Endodermal cell (in vitro differentiated cells): Measurements from ENCODE around the gene KLF18. TPM values are rescaled to one million over a fixed set of nuclear protein-coding genes. Genes with fewer than 3 reads are reported as not detected.

Experiments used
- DNase-seq: peaks from one replicate; pipeline ENCODE4 v3.0.0-alpha.2; 2017
- H3K27ac ChIP-seq: 2 replicates; pipeline ENCODE4 v1.5.1; 2013; ENCODE audit warnings: mild to moderate bottlenecking, low read depth, low read length, moderate library complexity
- H3K27me3 ChIP-seq: 2 replicates; pipeline ENCODE4 v1.6.1; 2013; ENCODE audit warnings: mild to moderate bottlenecking, low read length, moderate library complexity; ENCODE audit not compliant: insufficient read depth, control insufficient read depth, poor library complexity, severe bottlenecking
- H3K36me3 ChIP-seq: 2 replicates; pipeline ENCODE4 v1.7.0; 2013; ENCODE audit warnings: mild to moderate bottlenecking, low read length, moderate library complexity; ENCODE audit not compliant: control insufficient read depth, insufficient read depth
- H3K4me1 ChIP-seq: one replicate; pipeline ENCODE4 v1.7.0; 2013; ENCODE audit warnings: low read length; ENCODE audit not compliant: control insufficient read depth, insufficient read depth
- H3K4me3 ChIP-seq: 2 replicates; pipeline ENCODE4 v1.5.1; 2013; ENCODE audit warnings: mild to moderate bottlenecking, low read length, moderate library complexity
- H3K9ac ChIP-seq: 2 replicates; pipeline ENCODE4 v1.6.1; 2013; ENCODE audit warnings: mild to moderate bottlenecking, low read length, moderate library complexity; ENCODE audit not compliant: poor library complexity, severe bottlenecking; ENCODE audit errors: extremely low read depth
- H3K9me3 ChIP-seq: 2 replicates; pipeline ENCODE4 v1.6.1; 2013; ENCODE audit warnings: mild to moderate bottlenecking, low read length, moderate library complexity; ENCODE audit not compliant: control insufficient read depth
- H3K27ac Mint-ChIP-seq: 2 replicates; pipeline ENCODE4 v1.8.0; 2020; ENCODE audit warnings: mixed read lengths
- H3K27me3 Mint-ChIP-seq: 2 replicates; pipeline ENCODE4 v1.8.0; 2021; ENCODE audit warnings: mild to moderate bottlenecking, mixed read lengths; ENCODE audit not compliant: insufficient read depth
- H3K36me3 Mint-ChIP-seq: 2 replicates; pipeline ENCODE4 v1.8.0; 2020; ENCODE audit warnings: low read depth, mixed read lengths
- H3K4me1 Mint-ChIP-seq: 2 replicates; pipeline ENCODE4 v1.8.0; 2020; ENCODE audit warnings: mixed read lengths
- H3K4me3 Mint-ChIP-seq: 2 replicates; pipeline ENCODE4 v1.8.0; 2020; ENCODE audit warnings: mild to moderate bottlenecking, moderate library complexity, mixed read lengths
- H3K9me3 Mint-ChIP-seq: 2 replicates; pipeline ENCODE4 v1.8.0; 2020; ENCODE audit warnings: mild to moderate bottlenecking, mixed read lengths
- CTCF ChIP-seq: fragments of 200-600 bp; sonication (generic); conservative IDR thresholded peaks from 2 replicates; pipeline ENCODE4 v1.5.0; 2021; ENCODE audit warnings: antibody characterized with exemption, mild to moderate bottlenecking
- WGBS, 2 experiments: methylation state at CpG; one replicate each; pipeline versions ENCODE4 v1.1.5 to v1.1.7; 2013; ENCODE audit warnings: missing lambda C conversion rate in 2 of 2, mixed read lengths in 1 of 2; ENCODE audit not compliant: insufficient coverage in 1 of 2, insufficient read length in 1 of 2; 5-methylcytosine and 5-hydroxymethylcytosine counted together
- total RNA-seq, 2 donors: library from RNA; stranded (reverse); fragmentation: NEBNext Ultra II Directional in 1 of 2; extraction: Animal tissue kit (Norgen Biotek cat#: 25700) in 1 of 2; gene quantifications; 2 replicates in 1 of 2; 3 replicates in 1 of 2; pipeline ENCODE4 v1.2.1, GENCODE V29; 2021

KLF18 gene
- total RNA-seq, 2 donors from 2014 or later, result not detected

- 89 to 92% methylated on average over 2 of the region's 2 CpGs for WGBS, 2 experiments
- Mint-ChIP-seq H3K36me3 (no peaks in the 10 kb centered on the region), H3K4me1 (no peaks in the 10 kb centered on the region), H3K27ac (no peak overlapping the region), H3K4me3 (no peak overlapping the region), H3K27me3 (peaks cover 2% of the 10 kb centered on the region), H3K9me3 (peaks cover 2% of the 10 kb centered on the region)
- Histone ChIP-seq H3K9me3 (no peaks in the 10 kb centered on the region), H3K27ac (no peak overlapping the region), H3K4me3 (no peak overlapping the region), H3K4me1 (no peaks in the 10 kb centered on the region), H3K27me3 (no peaks in the 10 kb centered on the region), H3K9ac (no peak overlapping the region), H3K36me3 (no peaks in the 10 kb centered on the region)
- TF ChIP-seq CTCF, result no peak
- no peak for DNase-seq
These were observed 28.3 kb downstream of the KLF18 start for GRCh38 chr1:44113095-44113609.

DNA sequence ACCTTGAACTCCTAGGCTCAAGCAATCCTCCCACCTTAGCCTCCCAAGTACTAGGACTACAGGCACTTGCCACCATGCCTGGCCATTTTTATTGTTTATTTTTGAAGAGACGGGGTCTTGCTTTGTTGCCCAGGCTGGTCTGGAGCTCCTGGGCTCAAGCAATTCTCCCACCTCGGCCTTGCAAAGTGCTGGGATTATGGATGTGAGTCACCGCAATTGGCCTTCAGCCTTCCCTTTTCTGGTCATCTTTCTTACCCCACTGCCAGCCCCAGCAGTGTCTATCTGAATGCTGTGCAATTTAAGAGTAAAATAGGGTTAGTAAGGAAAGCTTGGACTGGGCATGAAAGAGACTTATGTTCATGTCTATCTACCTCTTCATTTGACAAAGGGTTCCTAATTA lies 28.9 kb downstream of the KLF18 start:
- H3K27me3 Mint-ChIP-seq, result peaks cover 2% of the 10 kb centered on the region
- 81% methylated on average over 3 of the region's 3 CpGs; no CpG with 5 or more reads in 1 of the 2 experiments for WGBS, 2 experiments
- H3K4me1 ChIP-seq, result no peaks in the 10 kb centered on the region
- H3K36me3 Mint-ChIP-seq, result no peaks in the 10 kb centered on the region
- H3K9me3 ChIP-seq, result no peaks in the 10 kb centered on the region
- DNase-seq, result no peak
- no peak overlapping the region for H3K27ac Mint-ChIP-seq
- no peak overlapping the region for H3K4me3 Mint-ChIP-seq
- H3K36me3 ChIP-seq, result no peaks in the 10 kb centered on the region
- no peak overlapping the region for H3K9ac ChIP-seq
- H3K27me3 ChIP-seq, result no peaks in the 10 kb centered on the region
- no peak for TF ChIP-seq CTCF
- H3K4me3 ChIP-seq, result no peak overlapping the region
- no peak overlapping the region for H3K27ac ChIP-seq
- no peaks in the 10 kb centered on the region for H3K9me3 Mint-ChIP-seq
- H3K4me1 Mint-ChIP-seq, result no peaks in the 10 kb centered on the region

- Histone ChIP-seq H3K9me3 (no peaks in the 10 kb centered on the region), H3K27me3 (no peaks in the 10 kb centered on the region), H3K36me3 (no peaks in the 10 kb centered on the region), H3K4me1 (no peaks in the 10 kb centered on the region), H3K27ac (no peak overlapping the region), H3K9ac (no peak overlapping the region), H3K4me3 (no peak overlapping the region)
- no peak overlapping the region for H3K4me3 Mint-ChIP-seq
- no peaks in the 10 kb centered on the region for H3K36me3 Mint-ChIP-seq
- no peak for TF ChIP-seq CTCF
- H3K27me3 Mint-ChIP-seq, result peaks cover 3% of the 10 kb centered on the region
- no peak for DNase-seq
- no peak overlapping the region for H3K27ac Mint-ChIP-seq
- no peaks in the 10 kb centered on the region for H3K9me3 Mint-ChIP-seq
- WGBS, 2 experiments, result 88 to 98% methylated on average over 4 of the region's 4 CpGs
- no peaks in the 10 kb centered on the region for H3K4me1 Mint-ChIP-seq
These were observed 29.6 kb downstream of the KLF18 start for GRCh38 chr1:44111861-44112260.
